DOHH2 (cell line): ENCODE data around the gene IFT88.

ENCODE experiments used
- EZH2phosphoT487 ChIP-seq: fragments of 200-600 bp; sonication (generic); IDR thresholded peaks from 2 replicates; pipeline ENCODE4 v1.6.1; 2017; ENCODE audit warnings: borderline replicate concordance, mild to moderate bottlenecking, antibody characterized with exemption, low read length, moderate library complexity, mixed read lengths
- TF ChIP-seq, protein P1 (sequence below): fragments of 200-600 bp; sonication (generic); IDR thresholded peaks from one replicate; pipeline ENCODE4 v1.5.1; 2014; ENCODE audit warnings: antibody characterized with exemption, mild to moderate bottlenecking, low read depth, low read length; ENCODE audit not compliant: poor library complexity, severe bottlenecking

DNA sequence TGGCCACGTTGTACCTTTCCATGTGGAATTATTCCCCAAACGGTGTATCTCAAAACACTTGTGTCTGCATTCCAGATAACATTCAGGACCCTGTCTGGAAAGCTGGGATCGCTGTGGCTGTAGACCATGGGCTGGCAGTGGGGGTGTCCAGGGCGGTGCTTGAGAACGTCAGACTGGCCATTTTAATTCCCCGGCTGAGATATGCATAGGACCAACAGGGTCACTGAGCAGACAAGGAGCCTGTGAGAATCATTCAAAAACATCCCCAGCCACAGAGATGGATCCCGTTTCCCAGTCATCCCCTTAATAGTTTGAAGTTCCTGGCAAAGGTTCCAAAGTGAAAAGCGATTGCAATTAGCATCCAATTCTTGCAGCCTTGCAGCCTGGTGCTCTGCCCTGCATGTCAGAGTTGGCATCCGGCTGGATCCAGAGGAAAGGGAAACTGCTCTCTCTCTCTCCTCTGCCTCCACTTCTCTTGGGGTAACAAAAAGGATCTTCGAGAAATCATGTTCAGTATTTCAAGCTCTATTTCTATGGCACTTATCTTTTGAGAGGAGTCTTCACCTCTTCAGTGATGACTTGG is 41.6 kb downstream of the IFT88 start:
- TF ChIP-seq, protein P1, sequence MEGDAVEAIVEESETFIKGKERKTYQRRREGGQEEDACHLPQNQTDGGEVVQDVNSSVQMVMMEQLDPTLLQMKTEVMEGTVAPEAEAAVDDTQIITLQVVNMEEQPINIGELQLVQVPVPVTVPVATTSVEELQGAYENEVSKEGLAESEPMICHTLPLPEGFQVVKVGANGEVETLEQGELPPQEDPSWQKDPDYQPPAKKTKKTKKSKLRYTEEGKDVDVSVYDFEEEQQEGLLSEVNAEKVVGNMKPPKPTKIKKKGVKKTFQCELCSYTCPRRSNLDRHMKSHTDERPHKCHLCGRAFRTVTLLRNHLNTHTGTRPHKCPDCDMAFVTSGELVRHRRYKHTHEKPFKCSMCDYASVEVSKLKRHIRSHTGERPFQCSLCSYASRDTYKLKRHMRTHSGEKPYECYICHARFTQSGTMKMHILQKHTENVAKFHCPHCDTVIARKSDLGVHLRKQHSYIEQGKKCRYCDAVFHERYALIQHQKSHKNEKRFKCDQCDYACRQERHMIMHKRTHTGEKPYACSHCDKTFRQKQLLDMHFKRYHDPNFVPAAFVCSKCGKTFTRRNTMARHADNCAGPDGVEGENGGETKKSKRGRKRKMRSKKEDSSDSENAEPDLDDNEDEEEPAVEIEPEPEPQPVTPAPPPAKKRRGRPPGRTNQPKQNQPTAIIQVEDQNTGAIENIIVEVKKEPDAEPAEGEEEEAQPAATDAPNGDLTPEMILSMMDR: no peak
- no peak for TF ChIP-seq EZH2phosphoT487
